Measurements from ENCODE around the gene CD46. TPM values are rescaled to one million over a fixed set of nuclear protein-coding genes. Genes with fewer than 3 reads are reported as not detected.

CD46 gene
- total RNA-seq, 2 donors from 2014 or later = 44.9 to 85.4 TPM

- Histone ChIP-seq H3K36me3 (no peaks in the 10 kb centered on the region), H3K9me3 (no peaks in the 10 kb centered on the region), H3K27ac (peak overlapping the region; percentile 94 to 96), H3K4me3 (no peak overlapping the region), H3K4me1 (peaks cover 0 to 72% of the 10 kb centered on the region in 2 donors), H3K27me3 (no peaks in the 10 kb centered on the region)
- TF ChIP-seq, protein P1, sequence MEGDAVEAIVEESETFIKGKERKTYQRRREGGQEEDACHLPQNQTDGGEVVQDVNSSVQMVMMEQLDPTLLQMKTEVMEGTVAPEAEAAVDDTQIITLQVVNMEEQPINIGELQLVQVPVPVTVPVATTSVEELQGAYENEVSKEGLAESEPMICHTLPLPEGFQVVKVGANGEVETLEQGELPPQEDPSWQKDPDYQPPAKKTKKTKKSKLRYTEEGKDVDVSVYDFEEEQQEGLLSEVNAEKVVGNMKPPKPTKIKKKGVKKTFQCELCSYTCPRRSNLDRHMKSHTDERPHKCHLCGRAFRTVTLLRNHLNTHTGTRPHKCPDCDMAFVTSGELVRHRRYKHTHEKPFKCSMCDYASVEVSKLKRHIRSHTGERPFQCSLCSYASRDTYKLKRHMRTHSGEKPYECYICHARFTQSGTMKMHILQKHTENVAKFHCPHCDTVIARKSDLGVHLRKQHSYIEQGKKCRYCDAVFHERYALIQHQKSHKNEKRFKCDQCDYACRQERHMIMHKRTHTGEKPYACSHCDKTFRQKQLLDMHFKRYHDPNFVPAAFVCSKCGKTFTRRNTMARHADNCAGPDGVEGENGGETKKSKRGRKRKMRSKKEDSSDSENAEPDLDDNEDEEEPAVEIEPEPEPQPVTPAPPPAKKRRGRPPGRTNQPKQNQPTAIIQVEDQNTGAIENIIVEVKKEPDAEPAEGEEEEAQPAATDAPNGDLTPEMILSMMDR (IDR thresholded peaks at IDR 0.05) = no peak
- DNase-seq (ENCODE audit: low spot score) = peak; percentile 80
Observed at GRCh38 chr1:207838156-207839082, 86.6 kb downstream of the CD46 start.

GRCh38 chr1:207839083-207839413 lies 87.2 kb downstream of the CD46 start:
- no peaks in the 10 kb centered on the region for H3K27me3 ChIP-seq
- no peaks in the 10 kb centered on the region for H3K9me3 ChIP-seq
- H3K4me3 ChIP-seq = no peak overlapping the region
- H3K36me3 ChIP-seq = no peaks in the 10 kb centered on the region
- H3K27ac ChIP-seq = peak overlapping the region; percentile 94 to 96
- TF ChIP-seq, protein P1 (IDR thresholded peaks at IDR 0.05) = no peak
- no peak for DNase-seq (ENCODE audit: low spot score)
- peaks cover 0 to 70% of the 10 kb centered on the region in 2 donors for H3K4me1 ChIP-seq

- peak overlapping the region in 1 of 2 donors; percentile 28 for H3K27ac ChIP-seq
- no peak overlapping the region for H3K4me3 ChIP-seq
- H3K27me3 ChIP-seq = no peaks in the 10 kb centered on the region
- H3K9me3 ChIP-seq = no peaks in the 10 kb centered on the region
- DNase-seq (ENCODE audit: low spot score) = no peak
- no peaks in the 10 kb centered on the region for H3K36me3 ChIP-seq
- TF ChIP-seq, protein P1 (IDR thresholded peaks at IDR 0.05) = no peak
- H3K4me1 ChIP-seq = peaks cover 0 to 70% of the 10 kb centered on the region in 2 donors
Observed at GRCh38 chr1:207840380-207840779, 88.5 kb downstream of the CD46 start.

DNA sequence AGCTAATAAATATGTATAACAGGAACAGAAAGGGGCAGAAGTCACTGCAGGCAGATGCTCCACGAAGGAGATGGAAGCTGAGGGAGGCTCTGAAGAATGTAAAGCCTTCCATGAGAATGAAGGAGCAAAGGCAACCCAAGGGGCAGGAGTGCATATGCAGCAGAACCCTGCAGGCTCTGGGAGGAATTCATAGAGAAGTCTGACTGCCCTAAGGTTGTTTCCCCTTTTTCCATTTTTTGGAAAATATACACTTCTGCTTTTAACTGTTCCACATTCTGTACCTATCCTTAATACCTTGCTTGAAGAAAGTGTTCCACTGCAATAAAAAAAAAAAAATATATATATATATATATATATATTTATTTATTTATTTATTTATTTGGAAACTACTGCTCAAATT lies 89.4 kb downstream of the CD46 start:
- Histone ChIP-seq H3K27me3 (no peaks in the 10 kb centered on the region), H3K4me1 (peaks cover 0 to 70% of the 10 kb centered on the region in 2 donors), H3K4me3 (no peak overlapping the region), H3K9me3 (no peaks in the 10 kb centered on the region), H3K27ac (no peak overlapping the region), H3K36me3 (no peaks in the 10 kb centered on the region)
- DNase-seq (ENCODE audit: low spot score) = no peak
- TF ChIP-seq, protein P1 (IDR thresholded peaks at IDR 0.05) = no peak

GRCh38 chr1:207841901-207842300 lies 90.0 kb downstream of the CD46 start:
- Histone ChIP-seq H3K9me3 (no peaks in the 10 kb centered on the region), H3K36me3 (no peaks in the 10 kb centered on the region), H3K27me3 (no peaks in the 10 kb centered on the region), H3K27ac (no peak overlapping the region), H3K4me1 (peaks cover 0 to 65% of the 10 kb centered on the region in 2 donors), H3K4me3 (no peak overlapping the region)
- TF ChIP-seq, protein P1 (IDR thresholded peaks at IDR 0.05) = no peak
- DNase-seq (ENCODE audit: low spot score) = no peak

Data from right atrium auricular region (tissue), 2 donors.